Ectodermal cell (in vitro differentiated cells): ENCODE data around the gene ST6GALNAC2.

Source experiments
- H3K27ac ChIP-seq: 2 replicates; pipeline ENCODE4 v1.7.0; 2013; ENCODE audit warnings: mild to moderate bottlenecking, low read depth, low read length; ENCODE audit not compliant: insufficient read depth, poor library complexity, severe bottlenecking
- H3K27me3 ChIP-seq: 2 replicates; pipeline ENCODE4 v1.7.0; 2013; ENCODE audit warnings: mild to moderate bottlenecking, low read length; ENCODE audit not compliant: insufficient read depth, control insufficient read depth, poor library complexity, severe bottlenecking
- H3K36me3 ChIP-seq: one replicate; pipeline ENCODE4 v1.7.0; 2013; ENCODE audit warnings: low read length; ENCODE audit not compliant: control insufficient read depth, insufficient read depth
- H3K4me1 ChIP-seq: one replicate; pipeline ENCODE4 v1.7.0; 2013; ENCODE audit warnings: low read length; ENCODE audit not compliant: control insufficient read depth, insufficient read depth
- H3K4me3 ChIP-seq: 2 replicates; pipeline ENCODE4 v1.7.0; 2013; ENCODE audit warnings: low read depth, low read length, control low read depth; ENCODE audit not compliant: insufficient read depth
- H3K9me3 ChIP-seq: 2 replicates; pipeline ENCODE4 v1.7.0; 2013; ENCODE audit warnings: mild to moderate bottlenecking, low read length, moderate library complexity; ENCODE audit not compliant: control insufficient read depth
- WGBS, 2 experiments: methylation state at CpG; one replicate each; pipeline ENCODE4 v1.1.7; 2013; ENCODE audit warnings: missing lambda C conversion rate in 2 of 2; 5-methylcytosine and 5-hydroxymethylcytosine counted together

ST6GALNAC2 gene

DNA sequence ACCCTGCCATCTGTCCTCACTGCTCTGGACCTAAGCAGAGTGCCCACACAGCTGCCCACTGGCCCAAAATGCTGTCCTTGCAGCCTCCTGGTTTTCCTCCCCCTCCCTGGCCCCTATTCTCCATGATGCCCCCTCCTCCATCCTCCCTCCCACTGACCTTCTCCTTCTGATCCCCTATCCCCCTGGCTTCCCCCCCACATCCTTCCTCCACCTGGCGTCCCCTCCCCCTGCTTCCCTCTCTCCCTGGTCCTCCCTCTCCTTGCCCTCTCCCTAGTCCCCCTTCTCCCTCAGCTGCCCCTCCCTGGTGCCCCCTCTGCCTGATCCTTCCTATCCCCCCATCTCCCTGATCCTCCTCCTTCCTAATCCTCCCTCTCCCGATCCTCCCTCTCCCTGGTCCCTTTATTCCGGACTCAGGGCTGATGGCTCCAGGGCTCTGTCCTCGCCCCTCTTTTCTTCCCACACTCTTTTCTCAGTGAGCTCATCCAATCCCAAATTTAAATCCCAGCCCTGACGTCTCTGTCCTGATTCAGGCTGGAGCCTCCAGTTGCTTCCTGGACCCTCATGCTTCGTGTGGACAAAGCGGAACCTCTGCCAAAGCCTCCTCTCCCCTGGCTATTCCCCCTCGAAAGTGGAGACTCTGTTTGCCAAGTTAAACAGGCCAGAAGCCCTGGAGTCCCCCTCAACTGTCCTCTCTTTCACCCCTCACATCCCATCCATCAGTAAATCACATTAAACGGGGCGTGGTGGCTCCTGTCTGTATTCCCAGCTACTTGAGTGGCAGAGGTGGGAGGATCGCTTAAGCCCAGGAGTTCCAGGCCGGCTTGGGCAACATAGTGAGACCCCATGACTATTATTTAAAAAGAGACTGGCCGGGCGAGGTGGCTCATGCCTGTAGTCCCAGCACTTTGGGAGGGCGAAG lies 66.4 kb downstream of the ST6GALNAC2 start:
- Histone ChIP-seq H3K27ac (peak overlapping the region; percentile 26), H3K36me3 (no peaks in the 10 kb centered on the region), H3K27me3 (peaks cover 13% of the 10 kb centered on the region), H3K9me3 (no peaks in the 10 kb centered on the region), H3K4me1 (no peaks in the 10 kb centered on the region), H3K4me3 (no peak overlapping the region)
- WGBS, 2 experiments, result 72 to 75% methylated on average over 15 of the region's 15 CpGs

DNA sequence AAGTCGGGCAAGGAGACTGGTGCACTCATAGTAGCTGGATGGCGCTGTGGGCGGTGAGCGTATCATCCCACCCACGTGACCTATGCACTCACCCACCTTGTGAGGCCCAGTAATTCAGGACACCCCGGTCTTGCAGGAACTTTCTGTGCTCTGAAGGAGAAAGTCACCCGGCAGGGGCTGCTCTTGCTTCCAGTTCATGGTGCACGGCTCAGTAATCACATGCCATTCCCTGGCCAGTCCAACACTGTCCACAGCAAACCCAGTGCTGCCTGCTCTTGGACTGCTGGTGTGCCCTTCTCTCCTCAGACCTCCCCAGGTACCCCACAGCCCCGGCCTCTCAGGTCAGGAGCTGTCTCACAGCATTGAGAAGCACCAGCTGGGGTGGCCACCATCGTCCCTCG lies 68.0 kb downstream of the ST6GALNAC2 start:
- no peaks in the 10 kb centered on the region for H3K9me3 ChIP-seq
- WGBS, 2 experiments, result 92 to 93% methylated on average over 11 of the region's 11 CpGs
- no peaks in the 10 kb centered on the region for H3K36me3 ChIP-seq
- no peak overlapping the region for H3K4me3 ChIP-seq
- no peaks in the 10 kb centered on the region for H3K4me1 ChIP-seq
- H3K27me3 ChIP-seq, result peaks cover 3% of the 10 kb centered on the region
- H3K27ac ChIP-seq, result no peak overlapping the region
